Fibroblast of pulmonary artery (primary cell): ENCODE data around the gene FRMD1.

Experiments
- DNase-seq: peaks from one replicate; pipeline ENCODE4 v3.0.0-alpha.2; 2010; ENCODE audit warnings: low read depth
- H3K4me3 ChIP-seq: replicated peaks from 2 replicates; pipeline ENCODE4 v1.5.1; 2011; ENCODE audit warnings: low read depth, mild to moderate bottlenecking, control low read depth, low read length, moderate library complexity
- TF ChIP-seq, protein P1 (sequence below): IDR thresholded peaks from 2 replicates; pipeline ENCODE4 v1.5.1; 2011; ENCODE audit warnings: mild to moderate bottlenecking, control low read depth, low read length, inconsistent platforms; ENCODE audit errors: missing control alignments

Gene FRMD1

DNA sequence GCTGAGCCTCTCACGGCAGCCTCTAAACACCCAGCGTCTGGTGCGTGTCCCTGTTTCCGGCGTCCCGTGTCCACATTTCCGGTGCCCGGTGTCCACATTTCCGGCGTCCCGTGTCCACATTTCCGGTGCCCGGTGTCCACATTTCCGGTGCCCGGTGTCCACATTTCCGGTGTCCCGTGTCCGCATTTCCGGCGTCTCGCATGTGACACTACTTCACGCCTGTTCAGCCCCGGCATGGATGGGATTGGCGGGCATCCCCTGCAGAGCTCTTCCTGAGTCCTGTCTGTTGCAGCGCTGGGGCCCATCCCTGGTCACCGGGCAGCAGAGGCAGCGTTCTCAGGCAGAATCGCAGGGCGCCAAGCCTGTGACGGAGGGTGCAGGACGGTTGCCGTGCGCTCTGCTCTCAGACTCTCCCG is 3.2 kb downstream of the FRMD1 start:
- DNase-seq, result no peak
- no peak overlapping the region for H3K4me3 ChIP-seq
- TF ChIP-seq, protein P1, sequence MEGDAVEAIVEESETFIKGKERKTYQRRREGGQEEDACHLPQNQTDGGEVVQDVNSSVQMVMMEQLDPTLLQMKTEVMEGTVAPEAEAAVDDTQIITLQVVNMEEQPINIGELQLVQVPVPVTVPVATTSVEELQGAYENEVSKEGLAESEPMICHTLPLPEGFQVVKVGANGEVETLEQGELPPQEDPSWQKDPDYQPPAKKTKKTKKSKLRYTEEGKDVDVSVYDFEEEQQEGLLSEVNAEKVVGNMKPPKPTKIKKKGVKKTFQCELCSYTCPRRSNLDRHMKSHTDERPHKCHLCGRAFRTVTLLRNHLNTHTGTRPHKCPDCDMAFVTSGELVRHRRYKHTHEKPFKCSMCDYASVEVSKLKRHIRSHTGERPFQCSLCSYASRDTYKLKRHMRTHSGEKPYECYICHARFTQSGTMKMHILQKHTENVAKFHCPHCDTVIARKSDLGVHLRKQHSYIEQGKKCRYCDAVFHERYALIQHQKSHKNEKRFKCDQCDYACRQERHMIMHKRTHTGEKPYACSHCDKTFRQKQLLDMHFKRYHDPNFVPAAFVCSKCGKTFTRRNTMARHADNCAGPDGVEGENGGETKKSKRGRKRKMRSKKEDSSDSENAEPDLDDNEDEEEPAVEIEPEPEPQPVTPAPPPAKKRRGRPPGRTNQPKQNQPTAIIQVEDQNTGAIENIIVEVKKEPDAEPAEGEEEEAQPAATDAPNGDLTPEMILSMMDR, result no peak

DNA sequence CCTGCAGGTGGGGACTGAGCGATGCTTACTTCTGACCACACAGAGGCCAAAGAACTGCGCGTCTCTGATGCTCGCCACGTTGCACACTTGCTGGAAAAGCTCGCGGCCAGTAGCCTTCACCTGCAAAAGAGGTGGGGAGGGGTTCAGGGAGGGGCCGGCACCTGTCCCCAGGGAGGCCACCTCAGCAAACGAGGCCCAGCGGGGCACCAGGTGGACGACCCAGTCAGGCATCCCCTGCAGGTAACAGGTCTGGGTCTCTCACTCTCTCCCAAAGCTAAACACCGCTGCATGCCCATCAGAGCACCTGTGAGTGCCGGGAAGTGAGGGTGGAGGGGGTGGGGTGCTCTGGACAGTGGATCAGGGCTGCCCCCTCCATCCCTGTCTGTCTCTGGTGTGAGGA is 3.8 kb downstream of the FRMD1 start:
- TF ChIP-seq, protein P1, result no peak
- H3K4me3 ChIP-seq, result no peak overlapping the region
- DNase-seq, result no peak

DNA sequence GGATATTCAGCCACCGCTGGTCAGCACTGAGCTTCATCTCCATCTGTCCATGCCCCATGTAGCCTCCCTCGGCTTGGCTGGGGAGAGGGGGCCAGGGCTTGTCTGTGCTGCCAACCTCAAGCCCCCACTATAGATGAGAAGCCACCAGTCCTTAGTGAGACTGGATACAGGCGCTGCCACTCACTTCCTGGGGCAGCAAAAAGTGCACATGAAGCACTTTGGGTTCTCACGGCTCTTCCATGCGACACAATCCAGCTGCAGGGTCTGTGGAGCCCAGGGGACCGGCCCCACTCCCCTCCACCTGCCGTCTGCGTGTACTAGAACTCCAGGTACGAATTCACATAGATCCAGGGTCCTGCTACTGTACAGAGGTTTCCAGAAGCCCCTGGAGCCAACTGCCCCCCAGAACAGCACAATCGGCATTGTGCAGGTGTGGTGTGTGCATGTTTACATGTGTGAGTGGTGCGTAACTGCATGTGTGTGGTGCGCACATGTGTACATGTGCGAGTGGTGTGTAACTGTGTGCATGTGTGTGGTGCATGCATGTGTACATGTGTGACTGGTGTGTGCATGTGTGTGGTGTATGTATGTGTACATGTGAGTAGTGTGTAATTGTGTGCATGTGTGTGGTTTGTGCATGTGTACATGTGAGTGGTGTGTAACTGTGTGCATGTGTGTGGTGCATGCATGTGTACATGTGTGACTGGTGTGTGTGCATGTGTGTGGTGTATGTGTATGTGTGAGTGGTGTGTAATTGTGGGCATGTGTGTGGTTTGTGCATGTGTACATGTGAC is 4.9 kb downstream of the FRMD1 start:
- H3K4me3 ChIP-seq, result no peak overlapping the region
- TF ChIP-seq, protein P1, result no peak
- DNase-seq, result no peak

DNA sequence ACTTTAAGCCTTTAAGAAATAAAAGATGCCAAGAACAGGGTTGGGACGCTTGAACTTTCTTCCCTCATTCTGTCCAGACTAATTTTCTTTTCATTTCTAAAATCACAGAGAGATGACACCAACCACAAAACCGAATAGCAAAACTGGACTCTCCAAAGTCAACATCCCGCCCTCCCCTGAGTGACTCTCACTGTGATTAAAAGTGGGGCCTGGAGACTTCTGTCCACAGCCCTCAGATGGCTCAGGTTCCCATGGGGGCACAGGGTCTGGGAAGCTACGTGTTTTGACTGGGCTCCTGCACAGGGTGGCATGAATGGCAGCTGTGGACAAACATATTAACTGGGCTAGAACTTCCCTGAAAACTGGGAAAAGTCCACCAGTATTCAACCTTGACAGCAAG is 6.3 kb downstream of the FRMD1 start:
- TF ChIP-seq, protein P1, result no peak
- no peak for DNase-seq
- no peak overlapping the region for H3K4me3 ChIP-seq

DNA sequence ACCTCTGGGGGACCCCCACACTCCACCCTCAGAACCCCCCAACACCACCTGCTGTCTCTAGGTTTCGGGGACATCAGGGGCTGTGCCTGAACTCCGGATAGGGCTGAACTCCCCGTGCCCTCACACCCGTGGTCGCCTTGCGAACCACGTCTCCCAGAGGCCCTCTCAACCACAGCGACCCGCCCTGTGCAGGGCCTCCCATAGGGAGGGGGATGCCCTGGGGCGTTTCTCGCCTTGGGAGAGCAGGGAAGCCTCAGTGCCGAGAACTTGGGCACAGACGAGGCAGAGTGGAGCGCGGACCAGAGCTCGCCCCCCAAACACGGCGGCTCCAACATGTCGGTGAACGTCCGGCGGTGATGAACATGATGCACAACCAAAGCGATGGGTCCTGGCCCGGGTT is 6.8 kb downstream of the FRMD1 start:
- TF ChIP-seq, protein P1, result no peak
- DNase-seq, result no peak
- H3K4me3 ChIP-seq, result no peak overlapping the region

DNA sequence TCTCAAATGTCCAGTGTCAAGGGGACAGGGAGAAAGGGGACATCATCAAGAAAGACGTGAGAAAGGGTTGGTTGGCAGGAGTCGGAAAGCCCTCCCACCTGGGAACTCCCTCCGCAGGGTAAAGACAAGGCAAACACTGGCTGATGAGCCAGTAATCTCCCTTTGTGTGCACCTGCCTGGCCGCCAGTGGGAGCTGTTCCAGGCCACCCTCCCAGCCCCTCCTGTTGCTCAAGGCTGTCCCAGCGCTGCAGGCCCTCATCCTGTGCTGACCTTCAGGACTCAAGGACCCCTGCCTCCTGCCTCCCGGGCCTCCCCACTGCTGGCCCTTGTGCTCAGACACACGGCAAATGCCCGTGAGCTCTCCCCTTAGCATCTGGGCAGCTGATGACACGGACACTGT is 7.4 kb downstream of the FRMD1 start:
- no peak overlapping the region for H3K4me3 ChIP-seq
- TF ChIP-seq, protein P1, result no peak
- no peak for DNase-seq

DNA sequence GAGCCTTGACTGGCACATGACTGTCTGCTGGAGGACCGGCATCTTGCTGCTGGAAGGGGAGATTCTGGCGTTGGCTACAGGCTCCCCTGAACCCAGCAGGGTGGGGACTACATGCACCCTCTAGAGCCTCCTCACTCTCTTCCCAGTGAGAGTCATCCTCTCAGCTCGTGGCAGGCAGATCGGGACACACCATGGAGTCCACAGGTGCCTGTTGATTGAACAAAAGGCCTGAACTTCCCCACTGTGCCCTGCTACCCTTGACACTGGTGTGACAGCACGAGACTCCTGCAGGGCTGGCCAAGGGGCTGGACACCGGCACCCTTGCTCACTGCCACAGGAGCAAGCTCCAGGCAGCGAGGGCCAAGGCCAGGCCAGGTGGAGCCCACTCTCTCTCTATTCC is 8.2 kb downstream of the FRMD1 start:
- H3K4me3 ChIP-seq, result no peak overlapping the region
- TF ChIP-seq, protein P1, result no peak
- no peak for DNase-seq
